Ureter (tissue), 1 donor: ENCODE measurements around the gene DYRK1B. TPM values are rescaled to one million over a fixed set of nuclear protein-coding genes. Genes with fewer than 3 reads are reported as not detected.

Source experiments
- DNase-seq: peaks from one replicate; pipeline ENCODE4 v3.0.0-alpha.2; 2020; ENCODE audit warnings: low spot score
- total RNA-seq: library from RNA; stranded (reverse); gene quantifications from one replicate; pipeline ENCODE4 v1.2.4, GENCODE V29; 2023
- donor health status: DM: yes; HTN: yes; CAD: no.

DYRK1B gene
- total RNA-seq, 1 donor from 2014 or later, result 19.7 TPM

DNA sequence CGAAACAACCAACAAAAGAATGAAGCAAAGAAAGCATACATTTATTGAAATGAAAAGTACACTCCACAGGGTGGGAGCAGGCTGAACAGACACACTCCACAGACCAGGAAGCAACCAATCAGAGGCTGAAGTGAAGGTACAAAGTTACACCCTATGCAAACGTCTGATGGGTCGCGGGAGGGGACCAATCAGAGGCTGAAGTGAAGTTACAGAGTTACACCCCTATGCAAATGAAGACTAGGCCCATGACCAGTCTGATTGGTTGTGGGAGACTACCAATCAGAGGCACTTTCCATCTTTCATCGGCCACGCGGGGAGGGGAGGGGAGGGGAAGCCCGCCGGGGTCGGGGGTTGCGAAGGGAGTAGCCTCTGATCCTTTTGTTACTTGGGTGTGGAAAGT, 24.6 kb upstream of the DYRK1B start:
- DNase-seq, result no peak

DNA sequence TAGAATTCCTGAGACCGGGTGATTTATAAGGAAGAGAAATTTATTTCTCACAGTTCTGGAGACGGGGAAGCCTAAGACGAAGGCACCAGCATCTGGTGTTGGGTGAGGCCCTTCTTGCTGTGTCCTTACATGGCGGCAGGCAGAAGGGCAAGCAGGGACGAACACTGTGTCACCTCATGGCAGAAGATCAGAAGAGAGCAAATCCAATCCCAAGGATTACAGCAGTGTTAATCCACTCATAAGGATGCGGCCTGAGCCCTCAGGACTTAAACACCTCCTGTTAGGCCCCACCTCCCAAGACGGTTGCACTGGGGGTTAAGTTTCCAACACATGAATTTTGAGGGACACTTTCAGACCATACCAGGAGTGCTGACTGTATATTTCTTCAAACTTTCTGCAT, 18.9 kb upstream of the DYRK1B start:
- DNase-seq, result no peak

DNA sequence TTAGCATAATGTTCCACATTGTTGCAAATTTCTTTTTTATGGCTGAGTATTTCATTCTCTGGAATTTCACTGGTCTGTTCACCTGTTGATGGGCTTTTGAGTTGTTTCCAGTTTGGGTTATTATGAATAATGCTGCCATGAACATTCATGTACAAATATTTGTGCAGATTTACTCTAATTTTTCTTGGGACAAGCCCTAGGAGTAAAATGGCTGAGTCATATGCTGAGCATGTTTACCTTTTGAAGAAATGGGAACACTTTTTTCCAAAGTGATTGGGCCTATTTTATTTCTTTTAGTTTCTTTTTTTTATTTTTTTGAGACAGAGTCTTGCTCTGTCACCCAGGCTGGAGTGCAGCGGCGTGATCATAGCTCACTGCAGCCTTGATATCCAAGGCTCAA, 16.9 kb upstream of the DYRK1B start:
- no peak for DNase-seq

DNA sequence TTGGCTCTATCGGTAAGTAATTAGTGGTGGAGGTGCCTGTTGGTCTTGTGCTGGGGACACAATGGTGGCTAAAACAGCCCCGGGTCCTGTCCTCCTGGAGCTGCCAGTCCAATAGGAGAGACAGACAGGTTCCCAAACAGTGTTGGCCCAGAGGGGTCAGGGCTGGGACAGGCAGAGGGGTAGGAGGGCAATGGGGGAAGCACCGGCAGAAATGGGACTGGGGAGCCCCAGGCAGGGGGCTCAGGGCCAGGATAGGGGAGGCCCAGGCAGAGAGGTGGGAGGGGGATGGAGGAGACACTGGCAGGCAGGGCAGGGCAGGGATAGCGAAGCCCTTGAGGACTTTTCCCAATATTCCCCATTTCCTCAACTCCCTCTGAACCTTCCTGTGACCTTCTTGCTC, 14.4 kb upstream of the DYRK1B start:
- DNase-seq, result no peak

DNA sequence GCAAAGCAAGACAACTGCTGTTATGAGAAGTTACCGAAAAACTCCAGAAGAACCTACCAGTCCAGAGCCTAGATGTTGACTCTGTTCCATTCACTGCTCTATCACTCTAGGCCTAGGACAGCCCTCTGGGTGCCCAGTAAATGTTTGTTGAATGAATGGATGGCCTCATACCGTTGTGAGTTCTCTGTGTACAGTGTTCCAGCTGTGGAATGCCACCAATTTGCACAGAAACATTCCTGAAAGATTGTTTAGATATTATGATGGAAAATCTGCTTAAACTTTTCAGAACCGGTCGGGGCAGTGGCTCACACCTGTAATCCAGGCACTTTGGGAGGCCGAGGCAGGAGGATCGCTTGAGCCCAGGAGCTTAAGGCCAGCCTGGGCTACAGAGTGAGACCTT, 13.6 kb upstream of the DYRK1B start:
- DNase-seq, result no peak

DNA sequence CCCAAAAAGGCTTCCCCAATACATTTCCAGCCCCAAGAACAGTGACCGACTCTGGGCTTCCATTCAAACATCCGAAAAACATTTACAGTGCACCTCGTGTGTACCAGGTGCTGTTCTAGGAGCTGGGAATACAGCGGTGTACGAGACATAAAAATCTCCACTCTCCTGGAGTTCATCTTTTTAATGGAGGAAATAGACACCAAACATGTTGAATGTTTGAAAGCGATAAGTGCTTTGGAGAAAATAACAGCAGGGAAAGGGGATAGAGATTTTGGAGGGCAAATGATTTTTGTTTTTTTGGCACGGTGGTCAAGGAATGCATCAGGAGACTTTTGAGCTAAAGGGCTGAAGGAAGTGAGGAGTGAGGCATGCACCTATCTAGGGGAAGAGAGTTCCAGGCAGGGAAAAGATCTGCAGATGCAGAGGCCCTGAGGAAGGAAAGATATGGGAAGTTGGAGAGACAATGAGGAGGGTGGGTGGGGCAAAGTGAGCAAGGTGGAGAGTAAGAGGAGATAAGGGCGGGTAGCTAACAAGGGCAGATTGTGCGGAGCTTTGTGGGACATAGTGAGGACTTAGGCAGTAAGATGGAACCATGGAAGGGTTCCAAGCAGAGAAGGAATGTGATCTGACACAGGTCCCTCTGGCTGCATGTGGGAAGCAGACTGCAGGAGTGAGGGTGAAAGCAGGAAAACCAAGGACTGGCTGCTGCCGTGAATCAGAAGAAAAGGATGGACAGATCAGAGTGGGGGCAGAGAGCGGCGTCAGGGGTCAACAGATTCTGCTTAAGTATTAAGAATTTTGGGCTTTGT, 12.9 kb upstream of the DYRK1B start:
- DNase-seq, result no peak

DNA sequence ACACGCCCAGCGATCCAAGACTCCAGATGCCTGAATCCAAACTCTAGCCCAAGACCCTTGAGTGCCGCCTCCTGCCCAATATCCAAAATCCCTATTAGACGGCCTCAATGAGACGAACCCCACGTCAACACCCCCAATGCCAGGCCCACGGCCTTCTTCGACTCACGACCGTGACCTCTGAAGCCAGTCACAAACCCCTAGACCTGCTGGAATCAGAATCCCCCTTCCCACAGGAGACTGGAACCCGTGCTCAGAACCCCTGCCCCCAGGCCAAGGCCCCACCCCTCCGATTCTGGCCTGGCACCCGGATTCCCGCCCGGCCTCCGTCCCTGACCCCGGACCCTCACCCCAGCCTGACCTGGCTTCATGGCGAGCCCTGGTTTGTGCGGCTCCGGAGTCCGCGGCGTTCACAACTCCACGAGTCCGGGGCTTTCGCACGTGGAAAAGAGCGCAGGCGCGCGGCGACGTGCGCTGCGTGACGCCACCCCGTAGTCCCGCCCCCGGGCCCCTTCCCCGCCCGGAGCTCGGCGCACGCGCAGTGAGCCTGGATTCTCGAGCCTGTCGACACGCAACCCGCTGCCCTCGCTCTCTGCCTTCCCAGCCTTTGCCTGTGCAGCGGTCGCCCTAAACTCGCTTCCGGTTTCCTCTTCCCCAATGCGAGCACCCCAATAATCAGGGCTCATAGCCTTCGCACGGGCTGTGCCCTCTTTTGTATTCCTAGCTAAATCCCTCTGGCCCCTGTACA, 12.1 kb upstream of the DYRK1B start, which contains the start of gene FBL:
Gene FBL, minus strand, starts transcription at position 447 of the 745 bp plus-strand sequence. Its CDS starts 79 bp downstream, at position 368.
- peak; percentile 96 for DNase-seq

DNA sequence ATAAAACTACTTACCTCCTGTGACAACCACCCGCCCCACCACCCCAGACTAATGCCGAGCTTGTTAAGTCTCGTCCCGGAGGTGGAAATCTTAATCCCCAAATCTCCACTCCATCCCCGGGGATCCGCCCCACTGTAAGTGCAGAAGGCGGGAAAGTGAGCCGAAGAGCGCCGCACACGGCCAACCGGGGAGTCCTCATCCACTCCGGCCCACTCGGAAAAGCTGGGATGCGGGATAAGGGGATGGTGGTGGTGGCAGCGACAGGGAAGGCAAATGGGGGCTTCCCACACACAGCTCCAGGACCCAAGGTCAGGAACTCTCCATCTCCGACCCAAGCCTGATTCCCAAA, 11.6 kb upstream of the DYRK1B start:
- DNase-seq, result no peak

DNA sequence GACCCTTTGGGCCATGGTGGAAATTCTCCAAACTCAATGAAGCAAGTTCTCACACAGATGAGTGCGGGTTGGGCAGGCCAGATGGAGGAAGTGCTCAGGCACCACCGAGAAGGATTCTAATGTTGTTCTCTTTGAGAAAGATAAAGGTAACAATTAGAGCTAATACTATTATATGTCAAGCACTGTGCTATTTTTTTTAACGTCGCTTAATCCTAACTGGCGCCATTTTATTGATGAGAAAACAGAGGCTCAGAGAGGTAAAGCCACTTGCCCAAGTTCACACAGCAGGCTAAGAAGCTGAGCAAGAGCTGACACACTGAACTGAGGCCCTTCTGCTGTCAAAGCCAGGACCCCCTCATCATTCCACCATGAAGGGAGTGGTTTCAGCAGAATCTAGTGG, 11.2 kb upstream of the DYRK1B start:
- no peak for DNase-seq

DNA sequence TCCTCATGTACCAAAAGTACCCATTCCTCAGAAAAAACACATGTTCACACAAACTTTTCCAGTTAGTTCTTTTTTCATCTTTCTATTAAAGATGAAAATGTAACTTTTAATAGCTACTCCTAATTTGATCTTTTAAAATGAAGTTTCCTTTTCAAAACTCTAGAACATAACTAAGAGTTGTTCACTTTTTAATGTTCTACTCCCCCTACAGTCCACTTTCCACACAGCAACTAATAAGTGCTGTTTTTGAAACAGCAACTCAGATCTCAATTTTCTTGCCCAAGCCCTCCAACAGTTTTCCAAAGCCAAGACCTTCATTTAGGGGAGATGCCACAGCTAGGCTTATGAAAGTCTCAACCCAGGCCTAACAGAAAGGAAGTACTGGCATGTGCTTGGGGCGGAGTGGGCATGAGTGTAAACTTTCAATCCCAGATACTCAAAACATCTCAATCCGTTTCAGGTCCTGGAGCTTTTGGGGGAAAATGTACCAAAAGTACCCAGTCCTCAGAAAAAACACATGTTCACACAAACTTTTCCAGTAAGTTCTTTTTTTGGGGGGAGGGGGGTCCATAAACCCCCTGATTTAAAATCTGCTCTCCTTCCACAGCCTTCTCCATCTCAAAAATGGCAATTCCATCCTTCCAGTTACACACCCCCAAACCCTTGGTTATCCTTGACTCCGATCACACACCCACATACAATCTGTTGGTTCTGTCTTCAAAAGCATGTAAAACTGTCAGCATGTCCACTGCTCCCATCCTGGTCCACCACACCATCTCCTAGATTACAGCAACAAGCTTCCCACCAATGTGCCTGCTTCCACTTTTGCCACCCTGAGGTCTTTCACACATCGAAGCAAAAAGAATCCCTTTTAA, 10.2 kb upstream of the DYRK1B start:
- DNase-seq, result no peak

DNA sequence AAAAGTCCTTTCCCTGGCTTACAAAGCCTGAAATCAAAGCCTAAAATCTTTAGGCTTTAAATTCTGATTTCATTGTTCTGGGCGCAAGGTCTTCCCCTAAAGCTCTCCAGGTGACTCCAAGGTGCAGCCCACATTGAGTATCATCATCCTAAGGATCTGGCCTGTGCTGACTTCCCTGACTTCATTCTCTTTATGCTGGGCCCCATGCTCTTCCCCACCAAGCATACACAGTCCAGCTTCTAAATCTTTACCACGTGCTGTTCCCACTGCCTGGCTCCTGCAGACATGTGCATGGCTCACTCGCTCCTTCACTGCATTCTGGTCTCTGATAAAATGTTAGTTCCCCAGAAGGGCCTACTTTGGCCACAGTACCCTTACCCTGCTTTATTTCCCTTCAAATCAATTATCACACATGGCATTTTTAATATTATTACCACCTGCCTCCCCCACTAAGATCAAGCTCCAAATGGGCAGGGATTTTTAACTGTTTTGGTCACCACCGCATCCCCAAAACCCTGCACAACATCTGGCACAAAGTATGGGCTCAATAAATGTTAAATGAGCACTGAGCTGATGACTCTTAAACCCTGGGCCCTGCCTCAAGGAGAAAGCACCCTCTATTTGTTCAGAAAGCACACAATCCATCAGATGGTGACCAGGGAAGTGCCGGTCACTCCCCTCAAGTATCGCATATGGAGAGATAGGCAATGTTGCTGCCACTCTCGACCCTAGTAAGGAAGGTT, 8.9 kb upstream of the DYRK1B start:
- DNase-seq, result no peak

DNA sequence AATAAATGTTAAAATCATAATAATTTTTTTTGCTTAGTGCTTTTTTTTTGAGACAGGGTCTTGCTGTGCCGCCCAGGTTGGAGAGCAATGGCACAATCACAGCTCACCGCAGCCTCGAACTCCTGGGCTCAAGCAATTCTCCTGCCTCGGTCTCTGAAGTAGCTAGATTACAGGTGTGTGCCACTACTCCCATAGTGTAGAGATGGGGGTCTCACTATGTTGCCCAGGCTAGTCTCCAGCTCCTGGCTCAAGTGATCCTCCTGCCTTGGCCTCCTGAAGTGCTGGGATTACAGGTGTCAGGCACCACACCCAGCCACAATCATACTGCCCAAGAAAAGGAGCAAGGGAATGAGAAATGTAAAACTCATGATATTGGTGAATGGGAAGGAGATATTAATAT, 7.1 kb upstream of the DYRK1B start:
- DNase-seq, result no peak

DNA sequence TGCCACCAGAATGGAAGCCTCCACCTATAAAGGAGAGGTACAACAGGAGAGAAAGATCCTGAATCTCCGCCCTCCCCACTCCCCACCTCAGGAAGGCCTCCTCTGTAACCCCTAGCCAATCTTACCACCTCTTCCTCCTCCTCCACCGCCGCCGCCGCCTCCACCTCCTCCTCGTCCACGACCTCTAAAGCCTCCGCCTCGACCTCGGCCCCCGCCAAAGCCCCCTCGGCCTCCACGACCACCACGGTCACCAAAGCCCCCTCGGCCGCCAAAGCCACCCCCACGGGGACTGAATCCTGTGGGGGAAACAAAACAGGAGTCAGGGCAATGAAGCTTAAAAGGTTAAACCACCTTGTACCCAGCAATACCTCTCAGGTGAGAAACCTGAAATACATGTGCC, 6.5 kb upstream of the DYRK1B start:
- DNase-seq, result no peak

DNA sequence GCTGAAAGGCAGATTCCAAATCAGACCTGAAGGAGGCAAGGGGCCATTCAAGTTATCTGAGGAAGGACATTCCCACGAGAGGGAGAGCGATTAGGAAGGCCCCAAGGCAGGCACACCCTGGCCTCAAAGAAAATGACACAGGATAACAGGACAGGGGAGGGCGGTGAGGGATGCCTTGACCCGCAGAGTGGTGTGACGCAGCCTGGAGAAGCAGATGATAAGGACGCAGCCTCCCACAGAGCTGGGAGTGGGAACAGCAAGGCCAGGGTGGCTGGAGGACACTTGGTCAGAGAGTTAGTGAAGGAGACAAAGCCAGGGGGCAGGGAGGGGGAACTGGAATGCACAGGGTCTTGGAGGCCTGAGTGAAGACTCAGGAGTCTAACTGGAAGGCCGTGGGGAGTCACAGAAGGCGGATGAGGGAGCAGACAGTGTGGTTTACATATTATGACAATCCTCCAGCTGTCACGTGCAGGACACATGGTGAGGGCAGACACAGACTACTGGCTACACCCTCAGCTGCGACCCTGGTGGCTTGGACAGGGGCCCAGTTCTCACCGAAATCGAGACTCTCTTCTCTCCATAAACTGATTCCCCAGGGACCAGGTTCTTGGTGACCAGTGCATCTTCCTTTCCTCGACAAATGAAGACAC, 5.8 kb upstream of the DYRK1B start:
- no peak for DNase-seq

DNA sequence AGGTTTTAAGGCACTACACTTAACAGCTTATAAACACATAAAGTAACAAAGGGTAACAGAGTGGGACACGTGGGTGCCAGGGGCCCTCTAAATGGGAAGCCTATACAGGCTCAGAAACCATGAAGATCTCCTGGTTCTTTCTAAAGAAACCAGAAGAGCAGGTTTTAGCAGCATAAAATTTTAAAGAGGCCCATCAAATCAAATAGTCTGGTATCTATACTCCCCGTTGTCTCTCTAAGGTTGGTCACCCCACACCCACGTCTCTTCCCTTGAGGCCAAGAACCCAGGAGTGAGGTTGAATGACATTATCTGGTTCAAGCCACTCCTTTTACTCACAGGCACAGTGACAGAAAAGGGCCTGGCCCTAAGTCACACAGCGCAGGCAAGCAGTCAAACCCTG, 4.6 kb upstream of the DYRK1B start:
- no peak for DNase-seq

DNA sequence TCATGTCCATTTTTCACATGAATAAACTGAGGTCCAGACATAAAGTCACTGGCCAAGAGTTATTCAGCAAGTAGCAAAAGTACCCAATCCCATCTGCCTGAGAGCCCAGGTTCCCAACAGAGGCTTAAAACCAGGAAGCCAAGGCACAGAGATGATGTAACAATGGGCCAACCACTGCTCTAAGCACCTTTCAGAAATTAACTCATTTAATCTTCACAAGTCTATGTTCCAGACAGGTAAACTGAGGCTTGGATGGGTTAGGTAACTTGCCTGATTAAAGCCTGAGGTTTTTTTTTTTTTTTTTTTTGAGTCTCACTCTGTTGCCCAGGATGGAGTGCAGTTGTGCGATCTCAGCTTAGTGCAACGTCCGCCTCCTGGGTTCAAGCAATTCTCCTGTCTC, 4.0 kb upstream of the DYRK1B start:
- DNase-seq, result no peak

DNA sequence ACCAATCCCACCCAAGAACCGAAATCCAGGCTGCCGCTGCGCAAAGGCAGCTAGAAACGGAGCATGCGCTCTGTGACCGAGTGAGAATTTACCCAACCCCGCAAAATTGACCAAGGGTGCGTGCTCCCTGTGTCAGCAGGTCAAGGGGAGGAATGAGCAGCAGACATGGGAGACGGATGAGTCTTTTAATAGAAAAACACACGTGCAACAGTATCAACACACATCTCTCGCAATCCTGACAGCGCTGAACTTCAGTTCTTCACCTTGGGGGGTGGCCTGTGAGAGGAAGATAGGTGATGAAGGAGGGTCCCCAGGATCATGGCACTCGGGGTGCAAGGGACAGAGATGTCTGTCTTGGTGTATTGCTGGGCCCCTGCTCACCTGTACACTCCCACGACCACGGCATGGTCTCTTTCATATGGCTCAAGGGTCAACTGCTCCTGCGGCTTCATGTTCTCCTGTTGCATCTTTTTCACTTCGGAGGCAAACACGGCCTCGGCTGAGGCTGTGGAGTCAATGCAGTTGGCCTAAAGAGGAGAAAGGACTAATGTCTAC, 402 bp upstream of the DYRK1B start:
- DNase-seq, result no peak

DNA sequence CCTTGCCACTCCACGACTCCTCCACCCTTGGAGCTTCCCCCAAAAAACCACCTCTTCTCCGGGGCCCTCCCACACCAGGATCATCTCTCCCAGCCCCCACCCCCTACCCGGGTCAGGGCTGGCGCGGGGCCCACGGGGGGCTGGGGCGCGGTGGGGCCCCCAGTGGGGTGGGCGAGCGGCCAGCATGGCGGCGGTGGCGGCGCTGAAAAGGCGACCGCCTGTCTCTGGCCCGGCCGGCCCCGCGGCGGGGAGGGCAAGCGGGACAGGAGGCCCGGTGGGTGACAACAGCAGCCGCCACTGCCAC, 850 bp downstream of the DYRK1B start:
- DNase-seq, result no peak

DNA sequence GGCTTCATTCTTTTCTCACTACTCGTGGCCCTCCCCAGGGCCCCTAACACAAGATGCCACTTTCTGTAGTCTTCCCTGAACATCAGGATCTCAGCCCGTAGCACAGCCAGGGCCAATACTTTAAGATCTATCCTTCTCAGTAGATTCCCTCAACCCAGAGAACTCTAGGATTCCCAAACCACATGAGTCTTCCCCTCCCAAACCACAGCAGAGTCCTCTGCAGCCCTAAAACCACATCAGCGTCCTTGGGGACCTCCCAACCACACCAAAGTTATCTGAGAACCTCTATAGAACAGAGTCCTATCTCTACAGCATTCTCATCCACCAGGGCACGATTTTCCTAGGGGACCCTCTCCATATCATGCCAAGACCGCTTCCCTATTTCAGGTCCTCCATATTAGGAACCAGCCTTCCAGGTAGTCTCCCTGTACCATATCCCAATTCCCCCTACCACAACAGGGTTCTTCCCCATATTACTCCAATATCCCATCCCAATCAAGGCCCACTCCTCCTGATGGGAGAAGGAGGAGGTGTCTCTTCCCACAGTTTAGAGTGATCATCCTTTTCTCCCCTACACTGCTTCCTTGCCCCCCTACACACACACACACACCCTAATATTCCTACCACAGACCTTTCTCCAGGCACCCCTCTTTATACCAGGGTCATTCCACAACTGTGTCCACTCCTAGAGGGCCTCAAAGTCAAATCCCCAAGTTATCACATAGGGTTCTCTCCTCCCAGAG, 1.4 kb downstream of the DYRK1B start:
- no peak for DNase-seq

DNA sequence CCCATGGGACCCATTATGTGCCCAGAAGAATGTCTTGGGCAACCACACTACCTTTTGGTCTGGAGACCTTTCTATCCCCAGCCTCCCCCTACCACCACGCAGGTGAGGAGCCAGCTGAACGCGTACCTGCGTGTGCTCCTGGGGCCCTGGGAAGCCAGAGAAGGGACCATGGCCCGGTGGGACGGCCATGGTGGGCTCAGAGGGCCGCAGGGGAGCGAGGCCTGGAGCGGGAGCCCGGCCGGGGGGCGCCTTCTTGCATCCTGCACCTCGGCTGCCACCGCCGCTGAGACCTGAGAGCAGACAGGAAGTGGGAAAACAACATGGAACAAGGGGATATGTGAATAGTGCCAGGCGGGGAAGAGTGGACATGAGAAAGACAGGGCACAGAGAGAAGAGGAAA, 2.3 kb downstream of the DYRK1B start:
- no peak for DNase-seq
